ENCODE data around the gene KIF4A. TPM values are rescaled to one million over a fixed set of nuclear protein-coding genes. Genes with fewer than 3 reads are reported as not detected.
A peak's percentile ranks its signal among the peaks of the same experiment; 100 is the strongest.

Gene KIF4A
- total and polyA plus RNA-seq, 2 of the 4 experiments (the other 2 are of a cell fraction): 10.0 to 19.0 TPM

DNA sequence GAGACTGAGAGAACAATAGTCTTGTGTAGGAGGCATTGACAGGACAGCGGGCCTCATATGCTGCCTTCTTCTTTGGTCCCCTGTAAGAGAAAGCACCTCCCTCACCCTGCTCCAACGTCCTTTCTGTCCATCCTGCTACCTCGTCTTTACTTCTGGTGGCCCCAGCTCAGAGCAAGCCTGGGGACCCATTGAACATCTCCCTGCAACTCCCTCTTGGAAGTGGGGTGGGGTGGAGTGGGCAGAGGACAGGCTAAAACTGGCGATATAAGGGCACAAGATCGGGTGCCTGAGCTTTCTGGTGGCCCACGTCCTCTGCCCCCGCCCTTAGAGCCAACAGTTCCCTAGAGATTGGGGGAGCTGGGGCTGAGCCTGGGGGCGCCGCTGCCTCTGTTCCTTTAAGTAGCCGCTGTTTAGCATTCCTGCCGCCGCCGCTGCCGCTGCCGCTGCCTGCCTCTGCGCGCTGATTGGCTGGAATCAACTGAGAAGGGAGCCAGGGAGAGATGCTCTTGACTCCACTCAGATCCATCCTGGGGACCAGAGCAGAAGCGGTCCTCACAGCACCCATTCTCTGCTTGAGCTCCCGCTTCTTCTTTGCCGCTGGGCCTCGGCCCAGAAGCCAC, 154.5 kb downstream of the KIF4A start, which contains the start of gene DLG3:
DLG3 (plus strand) TSS at position 510 of the 620 bp plus-strand sequence. CDS start 367 bp downstream, outside the sequence.
- ChIA-PET POLR2A (ENCODE audit: unreplicated experiment) (no interaction called here), CTCF (no interaction called here)
- Histone ChIP-seq H3K9ac (ENCODE audit: low read depth, low read length) (no peak within 1 kb of the TSS), H3K9me3 (ENCODE audit: control insufficient read depth, insufficient read depth, low read length) (no peaks in the 10 kb centered on the region; the same call in 1 of the 2 replicates), H3K27me3 (ENCODE audit: control insufficient read depth, insufficient read depth, low read length) (peaks cover 18% of the 10 kb centered on the region), H2AK9ac (replicated peaks; ENCODE audit: low read depth, low read length, poor library complexity) (no peak within 1 kb of the TSS), H4K91ac (ENCODE audit: insufficient read depth, low read depth, low read length) (no peak within 1 kb of the TSS), H3K4me2 (ENCODE audit: low read depth, low read length) (peak within 1 kb of the TSS; percentile 69; the same call in 1 of the 2 replicates), H2BK15ac (ENCODE audit: low read depth, low read length) (no peak within 1 kb of the TSS), H3K36me3 (ENCODE audit: control insufficient read depth, insufficient read depth, low read length) (no peaks in the 10 kb centered on the region), H3K4me1 (ENCODE audit: control insufficient read depth, insufficient read depth, low read length) (no peaks in the 10 kb centered on the region), H3K14ac (replicated peaks; ENCODE audit: low read depth, low read length) (no peak within 1 kb of the TSS), H3K56ac (ENCODE audit: extremely low read depth, insufficient read depth, low read length) (no peak within 1 kb of the TSS), H3K4me3 (ENCODE audit: insufficient read depth, low read depth, low read length) (peak within 1 kb of the TSS; percentile 37; the same call in 1 of the 2 replicates), H2AFZ (replicated peaks; ENCODE audit: low read length, poor library complexity) (peak within 1 kb of the TSS; percentile 79), H2BK20ac (ENCODE audit: low read depth, low read length) (no peak within 1 kb of the TSS), H4K20me1 (ENCODE audit: insufficient read depth, low read length) (no peaks in the 10 kb centered on the region), H2AK5ac (ENCODE audit: low read depth, low read length) (no peak within 1 kb of the TSS), H4K8ac (ENCODE audit: low read depth in 2 of 2, low read length in 2 of 2) (no peak within 1 kb of the TSS), H3K4ac (ENCODE audit: low read depth, low read length) (no peak within 1 kb of the TSS), H2BK120ac (ENCODE audit: low read depth, low read length) (no peak within 1 kb of the TSS), H4K5ac (ENCODE audit: low read depth, low read length) (no peak within 1 kb of the TSS), H3K23ac (ENCODE audit: low read depth, low read length) (no peak within 1 kb of the TSS; the same call in 1 of the 2 replicates), H3K79me1 (ENCODE audit: low read depth in 1 of 2, low read length in 2 of 2) (no peaks in the 10 kb centered on the region), H3K18ac (ENCODE audit: low read depth, low read length) (no peak within 1 kb of the TSS), H2BK5ac (ENCODE audit: low read depth, low read length, poor library complexity, severe bottlenecking) (no peak within 1 kb of the TSS), H3K9me1 (ENCODE audit: insufficient read depth, low read length) (no peaks in the 10 kb centered on the region), H3K27ac (ENCODE audit: insufficient read depth, low read length) (no peak within 1 kb of the TSS)
- intact Hi-C loops (cut with micrococcal nuclease) (no loop called here), dilution Hi-C loops (cut with HindIII; ENCODE audit: low sequenced_read_pairs, unreplicated experiment) (no loop called here), in situ Hi-C loops (cut with MboI; ENCODE audit: low sequenced_read_pairs) (no loop called here)
- 19% methylated on average over 5 of the region's 21 CpGs; no CpG with 5 or more reads in 1 of the 2 experiments for WGBS, 2 experiments (ENCODE audit: extremely low coverage in 2 of 2, insufficient read length in 1 of 2)
- ATAC-seq (ENCODE audit: low read depth) (peak; percentile 97), DNase-seq (peak; percentile 51)
- BruUV-seq (replicated peaks): no TSS peak
- TF ChIP-seq CHD1 (IDR thresholded peaks at IDR 0.05; ENCODE audit: low read depth, low read length): no peak
